Hepatocyte (in vitro differentiated cells): ENCODE data around the gene GOLPH3.

ENCODE experiments used
- CTCF ChIP-seq: fragments of 200-600 bp; sonication (generic); IDR thresholded peaks from 2 replicates; pipeline ENCODE4 v1.5.1; 2016; ENCODE audit warnings: antibody characterized with exemption, mild to moderate bottlenecking; ENCODE audit not compliant: poor library complexity
- EZH2 ChIP-seq: fragments of 200-600 bp; sonication (generic); IDR thresholded peaks from 2 replicates; pipeline ENCODE4 v1.6.1; 2016; ENCODE audit warnings: antibody characterized with exemption, mild to moderate bottlenecking, borderline replicate concordance
- EZH2phosphoT487 ChIP-seq: fragments of 200-600 bp; sonication (generic); IDR thresholded peaks from one replicate; pipeline ENCODE4 v1.6.1; 2018; ENCODE audit warnings: antibody characterized with exemption, mild to moderate bottlenecking, low read depth, moderate library complexity; ENCODE audit not compliant: unreplicated experiment, severe bottlenecking

- peak; percentile 74 for TF ChIP-seq CTCF
- no peak for TF ChIP-seq EZH2
- no peak for TF ChIP-seq EZH2phosphoT487
Observed at GRCh38 chr5:32092938-32093812, 80.9 kb downstream of the GOLPH3 start.
